Posterior vena cava (tissue), 2 donors: ENCODE measurements around the gene RABGAP1L. TPM values are rescaled to one million over a fixed set of nuclear protein-coding genes. Genes with fewer than 3 reads are reported as not detected.
"Not testable (repeated sequence)": the region's sequence is repeated elsewhere in the genome, so short reads cannot be mapped to it uniquely, and the experiment has no call there.

ENCODE experiments used
- DNase-seq: peaks from one replicate; pipeline ENCODE4 v3.0.0-alpha.2; 2020; ENCODE audit warnings: low spot score
- intact Hi-C, 2 donors: fragments of 100-400 bp; cut with DNase I; formaldehyde crosslinking; loops; one replicate each; pipeline versions ENCODE4 v1.14.1 to v1.14.2; 2022 to 2023
- total RNA-seq, 2 donors: library from RNA; stranded (reverse); fragmentation: NEBNext Ultra II Directional; extraction: Animal tissue kit (Norgen Biotek cat#: 25700); gene quantifications; one replicate each; pipeline ENCODE4 v1.2.1, GENCODE V29; 2021
- donor health status: DM: yes; HTN: yes; CAD: no.
- donor health status: DM: yes; HTN: yes; CAD: no.

The RABGAP1L gene
- total RNA-seq, 2 donors from 2014 or later: 32.9 to 41.4 TPM

GRCh38 chr1:174791863-174792262, 632.5 kb downstream of the RABGAP1L start:
- intact Hi-C loops: loop anchor here in 1 of 2 donors (10.0 kb wide), 1 partner anchor 183 kb away; no protein-coding TSS in a partner anchor
- no peak for DNase-seq

DNA sequence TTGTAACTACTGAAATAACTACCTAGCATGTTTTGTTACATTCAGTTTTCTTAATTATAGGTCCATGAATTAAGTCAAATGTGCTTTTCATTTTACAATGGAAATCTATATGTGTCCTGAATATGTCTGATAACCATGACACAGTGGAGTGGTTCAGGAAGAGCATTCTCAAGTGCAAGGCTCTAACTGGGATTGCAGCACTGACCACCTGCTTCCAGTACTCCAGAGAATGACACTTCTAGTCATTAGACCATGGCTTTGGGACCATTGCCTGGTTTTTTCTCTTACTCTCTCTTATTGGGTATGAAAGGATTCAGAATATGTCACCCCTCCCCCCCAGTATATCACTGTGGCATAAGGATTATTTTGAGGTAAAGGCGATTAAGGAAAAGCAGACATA, 635.5 kb downstream of the RABGAP1L start:
- DNase-seq: no peak
- intact Hi-C loops: loop anchor here in 1 of 2 donors (10.0 kb wide), 1 partner anchor 180 kb away; no protein-coding TSS in a partner anchor

DNA sequence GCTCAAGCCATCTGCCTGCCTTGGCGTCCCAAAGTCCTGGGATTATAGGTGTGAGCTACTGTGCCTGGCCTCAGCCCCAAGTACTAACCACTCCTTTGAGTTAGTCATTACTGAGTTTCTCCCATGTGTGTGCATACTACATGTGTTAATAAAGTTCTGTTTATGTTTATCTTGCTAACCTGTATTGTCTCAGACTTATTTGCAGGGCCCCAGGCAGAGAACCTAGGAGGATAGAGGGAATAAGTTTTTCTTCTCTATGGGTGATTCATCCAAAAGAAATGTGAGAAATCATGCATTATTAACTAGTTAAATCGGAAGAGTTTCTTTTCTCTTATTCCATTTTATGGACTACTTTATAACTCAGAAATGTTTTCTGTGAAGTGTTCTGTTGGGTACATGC, 636.5 kb downstream of the RABGAP1L start:
- intact Hi-C loops: loop anchor here in 1 of 2 donors (10.0 kb wide), 1 partner anchor 179 kb away; no protein-coding TSS in a partner anchor
- DNase-seq: no peak

- no peak for DNase-seq
- intact Hi-C loops: loop anchor here in 1 of 2 donors (10.0 kb wide), 1 partner anchor 177 kb away; no protein-coding TSS in a partner anchor
These were observed 638.1 kb downstream of the RABGAP1L start for GRCh38 chr1:174797398-174797797.

GRCh38 chr1:174799136-174799479, 639.8 kb downstream of the RABGAP1L start:
- intact Hi-C loops: loop anchor here in 1 of 2 donors (10.0 kb wide), 1 partner anchor 176 kb away; no protein-coding TSS in a partner anchor
- DNase-seq: no peak

- DNase-seq: no peak
- intact Hi-C loops: loop anchor here in 1 of 2 donors (5.0 kb wide), 1 partner anchor 162 kb away; no protein-coding TSS in a partner anchor
These were observed 641.0 kb downstream of the RABGAP1L start for GRCh38 chr1:174800216-174800851.

DNA sequence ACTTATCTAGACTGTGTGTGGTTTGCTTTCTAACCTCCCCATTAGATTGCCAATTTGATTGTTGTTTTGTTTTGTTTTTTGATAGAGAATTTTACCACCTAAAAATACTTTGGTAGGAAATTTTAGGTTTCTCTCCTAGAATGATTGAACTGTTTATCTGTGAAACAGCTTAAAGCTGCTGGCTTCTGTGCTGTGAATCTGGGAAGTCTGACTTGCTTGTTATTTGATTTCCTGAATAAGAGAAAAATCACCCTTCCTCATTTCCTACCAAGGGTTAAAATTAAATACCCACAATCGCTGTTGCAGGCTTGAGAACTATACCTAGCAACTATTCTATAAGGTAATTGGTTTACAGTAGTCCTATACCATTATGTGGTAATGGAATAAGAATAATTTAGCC, 641.6 kb downstream of the RABGAP1L start:
- DNase-seq: no peak
- intact Hi-C loops: loop anchor here in 1 of 2 donors (5.0 kb wide), 1 partner anchor 161 kb away; no protein-coding TSS in a partner anchor

- DNase-seq: no peak
- intact Hi-C loops: no loop called here
These were observed 650.5 kb downstream of the RABGAP1L start for GRCh38 chr1:174809755-174810280.

GRCh38 chr1:174812016-174812415, 652.7 kb downstream of the RABGAP1L start:
- intact Hi-C loops: no loop called here
- no peak for DNase-seq

- no peak for DNase-seq
- intact Hi-C loops: no loop called here
These were observed 653.3 kb downstream of the RABGAP1L start for GRCh38 chr1:174812656-174813055.

DNA sequence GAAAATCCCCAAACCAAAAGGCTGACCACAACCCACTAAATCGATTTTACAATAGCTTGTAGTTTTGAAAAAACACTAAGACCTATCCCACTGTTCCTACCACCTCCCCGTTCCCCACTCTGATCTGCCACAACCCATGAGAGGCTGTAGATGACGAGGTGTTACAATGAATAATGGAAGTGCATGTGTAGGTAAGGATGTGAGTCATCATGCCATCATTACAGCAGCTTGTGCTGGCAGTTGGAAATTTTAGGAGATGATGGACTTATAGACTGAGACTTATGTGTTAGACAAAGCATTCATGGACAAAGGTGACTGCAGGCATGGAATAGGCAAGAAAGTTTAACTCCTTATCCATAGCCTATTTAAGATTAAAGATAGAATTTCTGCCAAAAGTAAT, 655.7 kb downstream of the RABGAP1L start:
- DNase-seq: no peak
- intact Hi-C loops: no loop called here

DNA sequence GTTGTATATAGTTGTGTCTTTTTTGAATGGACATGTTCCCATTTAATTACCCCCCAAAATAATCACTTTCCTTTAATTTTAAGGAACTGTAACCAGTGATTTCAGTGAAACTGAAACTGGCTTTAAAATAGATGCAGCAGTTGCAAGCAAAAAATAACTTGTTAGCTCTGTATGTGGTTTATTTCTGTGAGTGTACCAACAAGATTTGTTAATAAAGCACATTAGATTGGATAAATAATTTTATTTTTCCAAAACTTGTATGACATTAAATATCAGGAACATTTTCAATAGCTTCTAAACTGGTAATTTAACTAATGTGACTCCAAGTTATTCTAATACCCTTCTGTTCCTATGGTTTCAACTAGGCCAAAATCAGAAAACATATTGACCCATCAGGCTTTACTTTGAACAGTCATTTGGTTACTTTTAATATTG, 656.2 kb downstream of the RABGAP1L start:
- intact Hi-C loops: no loop called here
- no peak for DNase-seq

- DNase-seq, intact Hi-C loops: not testable (repeated sequence)
These were observed 657.3 kb downstream of the RABGAP1L start for GRCh38 chr1:174816621-174817020.

GRCh38 chr1:174818014-174818616, 658.8 kb downstream of the RABGAP1L start:
- intact Hi-C loops: no loop called here
- DNase-seq: no peak

DNA sequence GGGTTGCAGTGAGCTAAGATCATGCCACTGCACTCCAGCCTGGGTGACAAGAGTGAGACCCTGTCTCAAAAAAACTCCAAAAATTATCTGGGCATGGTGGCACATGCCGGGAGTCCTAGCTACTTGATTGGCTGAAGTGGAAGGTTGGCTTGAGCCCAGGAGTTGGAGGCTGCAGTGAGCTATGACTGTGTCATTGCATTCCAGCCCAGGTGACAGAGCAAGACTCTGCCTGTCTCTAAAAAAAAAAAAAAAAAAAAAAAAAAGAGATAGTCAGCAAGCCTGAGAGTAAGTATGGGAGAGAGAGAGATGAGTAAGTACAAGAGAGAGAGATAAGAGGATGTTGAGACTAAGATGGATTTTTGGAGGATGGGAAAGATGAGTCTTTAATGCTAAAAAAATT, 659.6 kb downstream of the RABGAP1L start:
- DNase-seq: no peak
- intact Hi-C loops: no loop called here

DNA sequence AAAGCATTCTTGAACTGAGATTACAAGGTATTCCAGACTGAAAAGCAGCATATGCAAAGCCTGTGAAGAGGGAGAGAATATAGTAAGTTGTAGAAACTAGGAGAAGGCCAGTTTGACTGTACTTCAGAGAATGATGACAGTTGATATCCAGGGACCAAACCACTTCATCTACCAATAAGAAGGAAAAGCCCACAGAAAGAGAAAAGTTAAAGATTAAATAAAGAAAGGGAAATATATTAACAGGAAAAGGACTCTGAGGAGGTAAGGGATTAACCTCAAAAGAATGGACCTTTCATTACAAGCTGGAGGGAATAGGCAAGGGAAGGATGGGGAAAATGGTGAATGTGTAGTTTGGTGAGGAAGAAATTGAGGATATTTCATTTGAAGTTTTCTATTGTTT, 660.3 kb downstream of the RABGAP1L start:
- intact Hi-C loops: no loop called here
- DNase-seq: no peak

GRCh38 chr1:174825127-174825526, 665.8 kb downstream of the RABGAP1L start:
- DNase-seq: no peak
- intact Hi-C loops: no loop called here

DNA sequence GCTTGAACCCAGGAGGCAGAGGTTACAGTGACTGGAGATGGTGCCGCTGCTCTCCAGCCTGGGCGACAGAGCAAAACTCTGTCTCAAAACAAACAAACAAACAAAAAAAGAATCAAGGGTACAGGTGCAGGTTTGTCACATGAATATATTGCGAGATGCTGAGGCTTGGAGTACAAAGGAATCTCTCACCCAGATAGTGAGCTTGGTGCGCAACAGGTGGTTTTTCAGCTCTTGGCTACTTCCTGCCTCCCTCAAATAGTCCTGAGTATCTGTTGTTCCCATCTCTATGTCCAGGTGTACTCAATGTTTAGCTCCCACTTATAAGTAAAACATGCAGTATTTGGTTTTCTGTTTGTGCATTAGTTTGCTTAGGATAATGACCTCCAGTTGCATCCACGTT, 666.5 kb downstream of the RABGAP1L start:
- intact Hi-C loops: no loop called here
- no peak for DNase-seq

DNA sequence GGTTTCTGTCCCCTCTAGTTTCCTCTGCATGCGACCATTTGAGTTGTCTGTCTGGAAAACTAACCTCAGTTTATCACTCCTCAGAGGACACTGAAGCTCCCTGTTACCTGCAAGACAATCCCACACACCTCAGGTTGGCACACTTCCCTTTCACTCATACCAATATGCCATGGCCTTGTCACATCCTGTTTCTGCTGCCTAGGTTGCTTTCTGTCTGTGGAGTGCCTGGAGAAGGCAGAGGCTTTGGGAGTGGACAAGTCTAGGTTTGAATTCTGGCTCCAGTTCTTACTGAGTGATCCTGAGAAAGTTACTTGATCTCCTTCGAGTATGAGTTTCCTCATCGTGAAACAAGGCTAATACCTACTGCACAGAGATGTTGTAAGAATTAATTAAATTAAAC, 668.9 kb downstream of the RABGAP1L start:
- intact Hi-C loops: no loop called here
- DNase-seq: no peak

- DNase-seq: no peak
- intact Hi-C loops: no loop called here
These were observed 670.7 kb downstream of the RABGAP1L start for GRCh38 chr1:174829990-174830389.

- intact Hi-C loops: no loop called here
- no peak for DNase-seq
These were observed 677.2 kb downstream of the RABGAP1L start for GRCh38 chr1:174836543-174836942.
